SK-N-SH (cell line): ENCODE data around the gene TCOF1.

Experiments
- POLR2AphosphoS5 ChIP-seq: IDR thresholded peaks from 2 replicates; pipeline ENCODE4 v1.6.1; 2012; ENCODE audit warnings: low read depth, low read length
- TF ChIP-seq, protein P1 (sequence below): fragments of 200-600 bp; sonication (generic); IDR thresholded peaks from 2 replicates; pipeline ENCODE4 v1.6.1; 2017; ENCODE audit warnings: antibody characterized with exemption, mild to moderate bottlenecking, moderate library complexity

DNA sequence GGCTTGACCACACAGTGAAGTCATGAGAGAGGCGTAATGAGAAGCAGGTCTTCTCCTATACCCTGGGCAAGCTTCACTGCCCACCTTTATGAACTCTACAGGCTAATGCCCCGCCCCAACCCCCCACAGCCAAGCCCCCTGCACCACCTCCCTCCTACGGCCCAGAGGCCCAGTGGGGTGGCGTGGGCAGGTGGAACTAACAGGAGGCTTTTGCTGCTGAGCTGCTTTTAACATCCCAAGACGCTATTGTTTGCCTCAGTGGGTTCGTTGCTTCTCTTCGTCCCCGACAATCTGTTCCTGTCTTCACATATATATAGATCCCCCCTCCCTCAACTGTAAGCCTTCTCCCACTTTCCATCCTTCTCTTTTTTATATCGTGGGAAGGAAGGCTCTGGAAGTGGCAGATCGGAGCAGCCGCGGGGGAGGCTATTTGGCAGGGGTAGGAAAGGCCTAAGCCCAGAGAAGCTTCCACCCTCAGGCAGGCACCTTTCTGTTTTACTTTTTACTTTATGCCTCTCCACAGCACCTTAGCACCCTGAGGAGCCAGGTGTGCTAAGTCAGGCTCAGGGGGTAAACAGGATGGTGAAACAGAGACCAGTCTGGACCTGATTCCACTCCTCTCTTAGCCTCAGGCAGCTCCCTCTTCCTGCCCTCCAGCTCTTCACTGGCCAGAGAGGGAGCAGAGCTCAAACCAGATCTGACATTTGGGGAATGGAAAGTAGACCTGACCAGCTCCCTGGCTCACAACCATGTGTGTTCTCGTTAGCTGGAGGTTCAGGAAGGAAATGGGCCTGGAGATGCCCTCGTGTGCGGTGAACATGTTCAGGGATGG lies 28.7 kb downstream of the TCOF1 start:
- TF ChIP-seq, protein P1, sequence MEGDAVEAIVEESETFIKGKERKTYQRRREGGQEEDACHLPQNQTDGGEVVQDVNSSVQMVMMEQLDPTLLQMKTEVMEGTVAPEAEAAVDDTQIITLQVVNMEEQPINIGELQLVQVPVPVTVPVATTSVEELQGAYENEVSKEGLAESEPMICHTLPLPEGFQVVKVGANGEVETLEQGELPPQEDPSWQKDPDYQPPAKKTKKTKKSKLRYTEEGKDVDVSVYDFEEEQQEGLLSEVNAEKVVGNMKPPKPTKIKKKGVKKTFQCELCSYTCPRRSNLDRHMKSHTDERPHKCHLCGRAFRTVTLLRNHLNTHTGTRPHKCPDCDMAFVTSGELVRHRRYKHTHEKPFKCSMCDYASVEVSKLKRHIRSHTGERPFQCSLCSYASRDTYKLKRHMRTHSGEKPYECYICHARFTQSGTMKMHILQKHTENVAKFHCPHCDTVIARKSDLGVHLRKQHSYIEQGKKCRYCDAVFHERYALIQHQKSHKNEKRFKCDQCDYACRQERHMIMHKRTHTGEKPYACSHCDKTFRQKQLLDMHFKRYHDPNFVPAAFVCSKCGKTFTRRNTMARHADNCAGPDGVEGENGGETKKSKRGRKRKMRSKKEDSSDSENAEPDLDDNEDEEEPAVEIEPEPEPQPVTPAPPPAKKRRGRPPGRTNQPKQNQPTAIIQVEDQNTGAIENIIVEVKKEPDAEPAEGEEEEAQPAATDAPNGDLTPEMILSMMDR = no peak
- TF ChIP-seq POLR2AphosphoS5 = no peak
